ENCODE data around the gene EVA1C. TPM values are rescaled to one million over a fixed set of nuclear protein-coding genes. Genes with fewer than 3 reads are reported as not detected.

The EVA1C gene
- polyA plus RNA-seq, 1 donor (not counting 4 experiments of a cell fraction or from before 2014, with no cell fraction given) = 15.3 TPM

DNA sequence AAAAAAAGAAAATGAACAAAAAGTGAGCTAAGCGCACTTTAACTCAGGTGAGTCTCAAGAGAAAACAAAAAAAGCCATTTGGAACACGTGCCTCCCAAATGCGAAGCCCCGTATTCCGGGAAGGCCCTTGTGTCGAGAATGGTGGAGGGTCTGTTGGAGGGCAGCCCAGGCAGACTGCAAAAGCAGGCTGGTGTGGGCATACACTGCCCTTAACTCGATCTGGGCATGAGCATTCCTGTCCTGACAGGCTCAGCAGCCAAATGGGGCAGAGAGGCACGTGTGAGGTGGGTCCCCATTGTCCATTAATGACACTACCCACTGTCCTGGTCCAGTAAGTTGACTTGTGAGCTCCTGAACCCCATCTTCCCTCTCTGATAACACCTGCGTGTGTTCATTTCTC lies 57.7 kb downstream of the EVA1C start:
- H3K9me1 ChIP-seq (ENCODE audit: control insufficient read depth, extremely low read depth, insufficient read depth, low read length) = no peaks in the 10 kb centered on the region
- H3K9ac ChIP-seq (ENCODE audit: control insufficient read depth, extremely low read depth, insufficient read depth, low read length) = no peak overlapping the region
- no peaks in the 10 kb centered on the region for H3K27me3 ChIP-seq (ENCODE audit: control insufficient read depth, extremely low read depth, insufficient read depth, low read length)
- TF ChIP-seq EZH2 (IDR thresholded peaks at IDR 0.05; ENCODE audit: low read length) = no peak
- TF ChIP-seq, protein P1, sequence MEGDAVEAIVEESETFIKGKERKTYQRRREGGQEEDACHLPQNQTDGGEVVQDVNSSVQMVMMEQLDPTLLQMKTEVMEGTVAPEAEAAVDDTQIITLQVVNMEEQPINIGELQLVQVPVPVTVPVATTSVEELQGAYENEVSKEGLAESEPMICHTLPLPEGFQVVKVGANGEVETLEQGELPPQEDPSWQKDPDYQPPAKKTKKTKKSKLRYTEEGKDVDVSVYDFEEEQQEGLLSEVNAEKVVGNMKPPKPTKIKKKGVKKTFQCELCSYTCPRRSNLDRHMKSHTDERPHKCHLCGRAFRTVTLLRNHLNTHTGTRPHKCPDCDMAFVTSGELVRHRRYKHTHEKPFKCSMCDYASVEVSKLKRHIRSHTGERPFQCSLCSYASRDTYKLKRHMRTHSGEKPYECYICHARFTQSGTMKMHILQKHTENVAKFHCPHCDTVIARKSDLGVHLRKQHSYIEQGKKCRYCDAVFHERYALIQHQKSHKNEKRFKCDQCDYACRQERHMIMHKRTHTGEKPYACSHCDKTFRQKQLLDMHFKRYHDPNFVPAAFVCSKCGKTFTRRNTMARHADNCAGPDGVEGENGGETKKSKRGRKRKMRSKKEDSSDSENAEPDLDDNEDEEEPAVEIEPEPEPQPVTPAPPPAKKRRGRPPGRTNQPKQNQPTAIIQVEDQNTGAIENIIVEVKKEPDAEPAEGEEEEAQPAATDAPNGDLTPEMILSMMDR (optimal IDR thresholded peaks at IDR 0.05 in 1 of 3, IDR thresholded peaks at IDR 0.05 in 1 of 3, conservative IDR thresholded peaks at IDR 0.05 in 1 of 3; ENCODE audit: extremely low read depth in 1 of 3, insufficient read depth in 2 of 3, low read length in 3 of 3) = no peak
- no peak overlapping the region for H2AFZ ChIP-seq (ENCODE audit: control insufficient read depth, low read length)
- DNase-seq (ENCODE audit: low read depth, low spot score) = no peak
- peaks cover 6% of the 10 kb centered on the region for H3K4me1 ChIP-seq (ENCODE audit: control insufficient read depth, extremely low read depth, insufficient read depth, low read length)
- no peak overlapping the region for H3K27ac ChIP-seq (ENCODE audit: control insufficient read depth, insufficient read depth, low read length)
- FAIRE-seq = no peak
- H3K36me3 ChIP-seq (ENCODE audit: control insufficient read depth in 2 of 2, extremely low read depth in 1 of 2, insufficient read depth in 2 of 2, low read length in 2 of 2) = peaks cover 1 to 7% of the 10 kb centered on the region in 2 experiments
- H3K4me2 ChIP-seq (ENCODE audit: control insufficient read depth, extremely low read depth, insufficient read depth, low read depth, low read length) = no peak overlapping the region
- H4K20me1 ChIP-seq (ENCODE audit: control insufficient read depth, extremely low read depth, insufficient read depth, low read length) = no peaks in the 10 kb centered on the region
- H3K79me2 ChIP-seq (ENCODE audit: control insufficient read depth, insufficient read depth, low read length) = no peaks in the 10 kb centered on the region
- H3K4me3 ChIP-seq (ENCODE audit: control insufficient read depth in 2 of 3, extremely low read depth in 1 of 3, insufficient read depth in 2 of 3, low read depth in 1 of 3, low read length in 3 of 3) = no peak overlapping the region
- H3K9me3 ChIP-seq (ENCODE audit: control insufficient read depth, low read depth, low read length) = no peaks in the 10 kb centered on the region
- dilution Hi-C loops (cut with MboI; ENCODE audit: extremely low pct_ligation_motif_present, low sequenced_read_pairs) = no loop called here

DNA sequence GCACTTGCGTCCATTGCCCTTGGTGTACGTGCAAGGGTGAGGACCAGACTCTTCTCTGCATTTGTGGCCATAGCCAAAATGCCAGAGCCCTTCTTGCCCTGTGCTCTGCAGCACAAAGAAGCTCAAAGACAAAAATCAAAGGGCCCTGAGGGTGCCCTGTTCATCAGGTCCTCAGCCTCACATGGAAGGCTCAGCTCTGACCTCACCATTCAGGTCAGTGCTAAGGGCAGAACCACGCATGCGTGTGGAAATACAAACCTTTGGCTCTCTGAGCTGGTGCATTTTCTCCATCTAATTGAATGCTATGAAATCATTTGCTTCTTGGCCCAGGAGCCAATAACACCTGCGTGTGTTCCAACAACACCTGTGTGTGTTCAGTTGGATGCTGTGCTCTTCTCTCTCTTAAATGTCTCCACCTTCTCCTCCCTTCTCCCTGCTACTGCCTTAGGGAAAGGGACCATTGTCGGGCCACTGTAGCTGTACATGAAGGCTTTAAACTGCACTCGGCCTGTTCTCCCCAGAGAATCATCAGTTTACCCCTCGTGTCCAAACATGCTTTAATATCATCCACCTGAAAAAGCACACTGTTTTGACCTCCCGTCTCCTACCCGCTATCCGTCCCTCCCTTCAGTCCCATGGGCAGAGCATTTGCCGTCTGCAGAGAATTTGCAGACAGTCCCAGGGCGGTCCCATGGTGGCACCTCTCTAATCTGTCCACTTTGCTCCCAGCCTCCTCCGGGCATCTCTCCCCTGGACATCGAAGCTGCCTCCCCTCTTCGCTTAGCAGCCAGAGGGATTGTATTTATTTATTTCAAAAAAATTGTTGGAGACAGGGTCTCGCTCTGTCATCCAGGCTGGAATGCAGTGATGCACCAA lies 60.6 kb downstream of the EVA1C start:
- Histone ChIP-seq H3K9ac (ENCODE audit: control insufficient read depth, extremely low read depth, insufficient read depth, low read length) (no peak overlapping the region), H3K9me3 (ENCODE audit: control insufficient read depth, low read depth, low read length) (no peaks in the 10 kb centered on the region), H3K79me2 (ENCODE audit: control insufficient read depth, insufficient read depth, low read length) (no peaks in the 10 kb centered on the region), H2AFZ (ENCODE audit: control insufficient read depth, low read length) (no peak overlapping the region), H3K27ac (ENCODE audit: control insufficient read depth, insufficient read depth, low read length) (no peak overlapping the region), H3K4me1 (ENCODE audit: control insufficient read depth, extremely low read depth, insufficient read depth, low read length) (peaks cover 10% of the 10 kb centered on the region), H3K4me2 (ENCODE audit: control insufficient read depth, extremely low read depth, insufficient read depth, low read depth, low read length) (no peak overlapping the region), H3K9me1 (ENCODE audit: control insufficient read depth, extremely low read depth, insufficient read depth, low read length) (no peaks in the 10 kb centered on the region), H3K36me3 (ENCODE audit: control insufficient read depth in 2 of 2, extremely low read depth in 1 of 2, insufficient read depth in 2 of 2, low read length in 2 of 2) (peaks cover 0 to 7% of the 10 kb centered on the region in 2 experiments), H4K20me1 (ENCODE audit: control insufficient read depth, extremely low read depth, insufficient read depth, low read length) (no peaks in the 10 kb centered on the region), H3K4me3 (ENCODE audit: control insufficient read depth in 2 of 3, extremely low read depth in 1 of 3, insufficient read depth in 2 of 3, low read depth in 1 of 3, low read length in 3 of 3) (no peak overlapping the region), H3K27me3 (ENCODE audit: control insufficient read depth, extremely low read depth, insufficient read depth, low read length) (no peaks in the 10 kb centered on the region)
- no peak for TF ChIP-seq EZH2 (IDR thresholded peaks at IDR 0.05; ENCODE audit: low read length)
- TF ChIP-seq, protein P1 (optimal IDR thresholded peaks at IDR 0.05 in 1 of 3, IDR thresholded peaks at IDR 0.05 in 1 of 3, conservative IDR thresholded peaks at IDR 0.05 in 1 of 3; ENCODE audit: extremely low read depth in 1 of 3, insufficient read depth in 2 of 3, low read length in 3 of 3) = no peak
- dilution Hi-C loops (cut with MboI; ENCODE audit: extremely low pct_ligation_motif_present, low sequenced_read_pairs) = no loop called here
- FAIRE-seq = no peak
- DNase-seq (ENCODE audit: low read depth, low spot score) = no peak

Measured in keratinocyte (primary cell).